A549 treated with CORT108297 at 1 μM for 4 hours (cell line): ENCODE data around the gene KRTCAP2. TPM values are rescaled to one million over a fixed set of nuclear protein-coding genes. Genes with fewer than 3 reads are reported as not detected.

Source experiments
- total RNA-seq: library from RNA; stranded (reverse); fragments of 200-300 nt; extraction: Qiagen RNA extraction; gene quantifications from 5 replicates; pipeline ENCODE4 v1.2.3, GENCODE V29; 2022

KRTCAP2 gene
- 220 to 279 TPM (median 243 TPM) in 5 replicates for total RNA-seq

GRCh38 chr1:155172732-155173477 is at the start of gene KRTCAP2:
TSS of gene KRTCAP2 (minus strand) at chr1:155173304. CDS start at chr1:155173224, 80 bp downstream.

GRCh38 chr1:155208541-155209311 is 35.6 kb upstream of the KRTCAP2 start, which contains the start of gene MTX1:
TSS of gene MTX1 (plus strand) at chr1:155208695. CDS start at chr1:155208805, 110 bp downstream.

GRCh38 chr1:155207806-155208540 is 34.9 kb upstream of the KRTCAP2 start, which contains the start of gene THBS3:
TSS of gene THBS3 (minus strand) at chr1:155207897. CDS start at chr1:155207876, 21 bp downstream.

GRCh38 chr1:155173478-155174323 is 597 bp upstream of the KRTCAP2 start, which contains the start of gene TRIM46:
TSS of gene TRIM46 (plus strand) at chr1:155173849. CDS start at chr1:155173967, 118 bp downstream.

GRCh38 chr1:155139895-155140629 is 33.0 kb downstream of the KRTCAP2 start, which contains the start of gene DPM3:
TSS of gene DPM3 (minus strand) at chr1:155140531. CDS start at chr1:155140240, 291 bp downstream.

GRCh38 chr1:155135415-155136028 is 37.6 kb downstream of the KRTCAP2 start, which contains the start of gene SLC50A1:
TSS of gene SLC50A1 (plus strand) at chr1:155135852. CDS start at chr1:155135912, 60 bp downstream.

GRCh38 chr1:155127105-155127966 is 45.8 kb downstream of the KRTCAP2 start, which contains the start of gene EFNA1:
TSS of gene EFNA1 (plus strand) at chr1:155127876. CDS start at chr1:155127978, 102 bp downstream.

Other genes starting within 250 kb of the KRTCAP2 start
- gene PMVK, start 236.6 kb downstream of the KRTCAP2 start, total RNA-seq: 39.3 to 49.1 TPM (median 42.6 TPM) in 5 replicates
- gene PBXIP1, start 217.2 kb downstream of the KRTCAP2 start, total RNA-seq: 13.5 to 16.4 TPM (median 15.2 TPM) in 5 replicates
- 20.7 to 25.5 TPM (median 24.0 TPM) in 5 replicates for gene PYGO2, start 211.5 kb downstream of the KRTCAP2 start, total RNA-seq
- gene SHC1, start 202.6 kb downstream of the KRTCAP2 start, total RNA-seq: 128 to 159 TPM (median 156 TPM) in 5 replicates
- gene CKS1B, start 198.6 kb downstream of the KRTCAP2 start, total RNA-seq: 329 to 371 TPM (median 349 TPM) in 5 replicates
- gene FLAD1, start 190.0 kb downstream of the KRTCAP2 start, total RNA-seq: 37.8 to 47.0 TPM (median 44.5 TPM) in 5 replicates
- gene LENEP, start 179.7 kb downstream of the KRTCAP2 start, total RNA-seq: not detected in 5 replicates
- gene ZBTB7B, start 170.5 kb downstream of the KRTCAP2 start, total RNA-seq: 18.2 to 32.3 TPM (median 30.4 TPM) in 5 replicates
- gene DCST2, start 139.5 kb downstream of the KRTCAP2 start, total RNA-seq: 0.35 to 0.57 TPM (median 0.46 TPM) in 5 replicates
- 0.07 to 0.08 TPM in 2 of 5 replicates, not detected in the others for gene DCST1, start 139.5 kb downstream of the KRTCAP2 start, total RNA-seq
- 52.7 to 90.3 TPM (median 81.7 TPM) in 5 replicates for gene ADAM15, start 122.0 kb downstream of the KRTCAP2 start, total RNA-seq
- gene EFNA4, start 109.6 kb downstream of the KRTCAP2 start, total RNA-seq: 7.4 to 9.9 TPM (median 8.7 TPM) in 5 replicates
- gene EFNA3, start 94.5 kb downstream of the KRTCAP2 start, total RNA-seq: 3.4 to 5.1 TPM (median 4.7 TPM) in 5 replicates
- gene EFNA1, start 45.4 kb downstream of the KRTCAP2 start, total RNA-seq: 32.8 to 53.9 TPM (median 38.3 TPM) in 5 replicates
- gene SLC50A1, start 37.5 kb downstream of the KRTCAP2 start, total RNA-seq: 29.3 to 36.5 TPM (median 34.8 TPM) in 5 replicates
- 73.6 to 114 TPM (median 112 TPM) in 5 replicates for gene DPM3, start 32.8 kb downstream of the KRTCAP2 start, total RNA-seq
- gene TRIM46, start 545 bp upstream of the KRTCAP2 start, total RNA-seq: 1.4 to 2.5 TPM (median 2.1 TPM) in 5 replicates
- 6.6 to 10.6 TPM (median 9.6 TPM) in 5 replicates for gene THBS3, start 34.6 kb upstream of the KRTCAP2 start, total RNA-seq
- 64.0 to 78.2 TPM (median 76.5 TPM) in 5 replicates for gene MTX1, start 35.4 kb upstream of the KRTCAP2 start, total RNA-seq
- 25.2 to 39.2 TPM (median 37.1 TPM) in 5 replicates for gene ENTREP3, start 82.2 kb upstream of the KRTCAP2 start, total RNA-seq
- 99.6 to 133 TPM (median 128 TPM) in 5 replicates for gene SCAMP3, start 89.1 kb upstream of the KRTCAP2 start, total RNA-seq
- 22.4 to 32.0 TPM (median 30.1 TPM) in 5 replicates for gene CLK2, start 100.2 kb upstream of the KRTCAP2 start, total RNA-seq
- 3.9 to 6.1 TPM (median 5.1 TPM) in 5 replicates for gene HCN3, start 104.2 kb upstream of the KRTCAP2 start, total RNA-seq
- gene PKLR, start 128.1 kb upstream of the KRTCAP2 start, total RNA-seq: 0.05 TPM in 1 of 5 replicates, not detected in the others
- 158 to 179 TPM (median 165 TPM) in 5 replicates for gene FDPS, start 135.6 kb upstream of the KRTCAP2 start, total RNA-seq
- gene RUSC1, start 147.6 kb upstream of the KRTCAP2 start, total RNA-seq: 39.2 to 60.5 TPM (median 58.5 TPM) in 5 replicates